SK-MEL-5 (cell line): ENCODE results near the gene MEF2D. TPM values are rescaled to one million over a fixed set of nuclear protein-coding genes. Genes with fewer than 3 reads are reported as not detected.

Experiments
- DNase-seq: peaks from one replicate; pipeline ENCODE4 v3.0.0-alpha.2; 2016; ENCODE audit warnings: low read depth, low spot score
- in situ Hi-C: cut with HindIII; loops from 2 replicates; pipeline ENCODE4 v1.10.0; 2016; ENCODE audit warnings: low sequenced_read_pairs, high pct_unique_total_duplicates, low pct_unique_long_range_greater_than_20kb
- total RNA-seq: library from RNA; depleted of rRNA; stranded (reverse); fragments of >200 nt; shearing (Covaris generic); gene quantifications from 2 replicates; pipeline ENCODE4 v1.2.3, GENCODE V29; 2014

MEF2D gene
- total RNA-seq, 1 experiment from 2014 or later = 19.9 TPM

GRCh38 chr1:156504821-156505678 is 4.5 kb upstream of the MEF2D start:
- DNase-seq = peak; percentile 99
- in situ Hi-C loops = no loop called here

GRCh38 chr1:156504438-156504813 is 3.9 kb upstream of the MEF2D start:
- DNase-seq = peak; percentile 36
- in situ Hi-C loops = no loop called here

GRCh38 chr1:156503698-156504437 is 3.3 kb upstream of the MEF2D start:
- DNase-seq = no peak
- in situ Hi-C loops = no loop called here

GRCh38 chr1:156502894-156503697 is 2.5 kb upstream of the MEF2D start:
- DNase-seq = peak; percentile 35
- in situ Hi-C loops = no loop called here

GRCh38 chr1:156502391-156502893 is 1.9 kb upstream of the MEF2D start:
- no peak for DNase-seq
- in situ Hi-C loops = no loop called here

- in situ Hi-C loops = no loop called here
- DNase-seq = peak; percentile 91
These were observed 375 bp upstream of the MEF2D start for GRCh38 chr1:156500793-156501506.

- DNase-seq = peak; percentile 32
- in situ Hi-C loops = no loop called here
These were observed 583 bp downstream of the MEF2D start for GRCh38 chr1:156499842-156500542.

- in situ Hi-C loops = no loop called here
- DNase-seq = no peak
These were observed 1.3 kb downstream of the MEF2D start for GRCh38 chr1:156499194-156499841.

GRCh38 chr1:156498432-156499193 is 2.0 kb downstream of the MEF2D start:
- DNase-seq = peak; percentile 34
- in situ Hi-C loops = no loop called here

GRCh38 chr1:156497743-156498431 is 2.7 kb downstream of the MEF2D start:
- in situ Hi-C loops = no loop called here
- DNase-seq = no peak

- in situ Hi-C loops = no loop called here
- no peak for DNase-seq
These were observed 3.4 kb downstream of the MEF2D start for GRCh38 chr1:156497078-156497742.

GRCh38 chr1:156496211-156496761 is 4.3 kb downstream of the MEF2D start:
- in situ Hi-C loops = no loop called here
- no peak for DNase-seq

- in situ Hi-C loops = no loop called here
- DNase-seq = no peak
These were observed 5.0 kb downstream of the MEF2D start for GRCh38 chr1:156495401-156496140.
